ENCODE data around the gene TTC39B. TPM values are rescaled to one million over a fixed set of nuclear protein-coding genes. Genes with fewer than 3 reads are reported as not detected.

The TTC39B gene
- total RNA-seq, 1 donor from 2014 or later = 3.2 TPM

DNA sequence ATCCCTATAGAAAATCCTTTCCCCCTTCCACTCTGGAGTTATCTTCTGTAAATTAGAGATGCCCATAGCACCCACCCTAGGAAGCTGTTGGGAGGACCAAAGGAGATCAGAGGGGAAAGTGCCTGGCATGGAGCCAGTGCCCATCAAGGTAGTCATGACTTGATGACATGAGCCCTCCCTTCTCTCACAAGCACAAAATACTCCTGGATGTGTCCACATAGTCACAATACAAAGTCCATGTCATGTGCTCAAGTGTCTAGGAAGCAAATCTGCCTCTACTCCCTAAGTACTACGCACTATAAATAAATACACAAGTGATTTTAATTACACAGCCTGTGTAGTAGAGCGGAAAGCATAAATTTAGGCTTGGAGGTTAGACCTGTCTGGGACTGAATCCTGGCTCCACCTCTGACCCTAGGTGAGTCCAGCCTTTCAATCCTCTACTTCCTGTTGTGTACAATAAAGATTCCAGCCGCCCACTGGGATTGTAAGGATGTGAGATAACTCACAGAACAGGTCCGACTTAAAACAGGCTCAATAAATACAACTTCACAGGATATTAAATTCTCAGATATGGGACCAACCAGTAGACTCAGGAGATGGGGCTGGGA lies 30.6 kb downstream of the TTC39B start:
- no peak for DNase-seq (ENCODE audit: low spot score)
- intact Hi-C loops (cut with DNase I) = loop anchor here (5.0 kb wide), 1 partner anchor 336 kb away; no protein-coding TSS in a partner anchor

- DNase-seq (ENCODE audit: low spot score) = no peak
Measured at GRCh38 chr9:15274425-15274824, 32.6 kb downstream of the TTC39B start.

DNA sequence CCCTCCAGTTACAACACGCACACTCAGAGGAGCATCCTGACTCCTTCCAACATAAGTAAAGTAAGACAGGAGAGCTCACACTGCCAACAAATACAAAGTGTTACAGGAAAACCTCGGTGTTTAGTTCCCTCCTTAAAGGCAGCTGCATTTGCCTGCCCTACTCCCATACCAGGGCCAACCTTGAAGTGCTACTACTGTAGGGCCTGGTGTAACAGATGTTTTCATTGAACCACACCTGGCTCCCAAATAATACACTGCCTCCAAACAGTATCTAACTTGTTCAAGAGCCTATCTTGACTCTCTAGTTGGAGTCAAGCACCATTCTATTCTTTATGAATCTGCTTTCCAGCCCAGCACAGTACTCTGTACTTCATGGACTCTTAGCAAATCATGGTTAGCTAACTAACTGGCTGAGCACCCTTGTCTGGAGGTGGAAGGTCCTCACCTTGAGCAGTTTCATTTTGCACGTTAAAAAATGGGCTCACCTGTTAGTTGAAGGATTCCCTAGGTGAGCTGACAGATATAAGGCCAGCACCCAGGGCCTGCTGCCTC lies 34.6 kb downstream of the TTC39B start:
- DNase-seq (ENCODE audit: low spot score) = no peak
- intact Hi-C loops (cut with DNase I) = no loop called here

More at GRCh38 chr9:15274425-15274824, 32.6 kb downstream of the TTC39B start:
- intact Hi-C loops (cut with DNase I) = no loop called here

GRCh38 chr9:15271403-15271802 lies 35.6 kb downstream of the TTC39B start:
- no peak for DNase-seq (ENCODE audit: low spot score)
- intact Hi-C loops (cut with DNase I) = no loop called here

- intact Hi-C loops (cut with DNase I) = no loop called here
- no peak for DNase-seq (ENCODE audit: low spot score)
Measured at GRCh38 chr9:15268782-15269181, 38.2 kb downstream of the TTC39B start.

DNA sequence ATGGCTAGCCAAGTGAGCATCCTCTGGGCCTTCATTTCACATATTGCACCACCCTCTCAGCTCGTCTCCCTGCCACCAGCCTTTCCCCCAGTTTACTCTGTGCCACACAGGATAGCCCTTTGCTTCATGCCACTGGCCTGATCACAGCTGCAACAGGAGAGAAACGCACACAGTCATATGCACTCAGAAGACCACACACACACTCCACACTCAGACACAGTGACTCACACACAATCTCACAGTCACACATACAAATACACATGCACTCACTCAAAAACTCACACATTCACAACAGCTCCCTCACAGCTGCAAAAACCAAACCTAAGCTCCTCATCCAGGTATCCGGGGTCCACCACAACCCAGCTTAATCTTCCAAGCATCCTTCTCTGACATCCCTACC lies 38.7 kb downstream of the TTC39B start:
- no peak for DNase-seq (ENCODE audit: low spot score)
- intact Hi-C loops (cut with DNase I) = no loop called here

GRCh38 chr9:15264918-15265317 lies 42.1 kb downstream of the TTC39B start:
- no peak for DNase-seq (ENCODE audit: low spot score)
- intact Hi-C loops (cut with DNase I) = no loop called here

DNA sequence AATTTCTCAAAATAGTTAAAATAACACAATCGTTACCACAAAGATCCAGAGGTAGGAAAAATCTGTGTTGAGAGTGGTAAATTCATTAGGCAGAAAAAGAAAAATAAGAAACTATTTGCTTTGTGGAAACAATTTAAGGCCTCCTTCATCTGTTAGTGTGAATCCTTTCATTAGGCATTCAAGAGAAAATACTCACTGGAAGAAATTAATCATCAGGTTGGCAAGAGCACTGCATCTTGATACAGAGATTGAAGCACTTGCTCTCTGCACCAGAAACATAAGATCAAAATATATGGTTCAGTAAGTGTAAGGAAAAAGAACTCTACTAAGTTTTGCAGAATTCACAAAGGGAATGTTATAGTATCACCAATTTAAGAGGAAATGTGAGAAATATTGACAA lies 44.4 kb downstream of the TTC39B start:
- DNase-seq (ENCODE audit: low spot score) = no peak
- intact Hi-C loops (cut with DNase I) = no loop called here

DNA sequence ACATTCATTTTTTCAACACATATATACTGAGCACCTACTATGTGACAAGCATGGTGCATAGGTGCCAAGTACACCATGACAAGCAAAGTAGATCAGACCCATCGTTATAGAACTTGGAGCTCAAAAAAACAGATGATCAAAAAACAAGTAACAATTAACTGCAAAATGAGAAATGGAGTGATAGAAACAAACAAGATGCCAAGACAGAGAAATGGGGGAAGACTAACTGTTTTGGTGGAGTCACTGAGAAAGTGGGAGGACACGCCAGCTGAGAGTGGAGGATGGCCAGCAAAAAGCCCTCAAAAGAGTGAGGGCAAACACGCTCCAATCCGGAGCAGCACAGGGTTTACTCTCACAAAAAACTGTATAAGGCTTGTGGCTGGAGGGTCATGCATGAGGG lies 50.6 kb downstream of the TTC39B start:
- DNase-seq (ENCODE audit: low spot score) = no peak
- intact Hi-C loops (cut with DNase I) = no loop called here

DNA sequence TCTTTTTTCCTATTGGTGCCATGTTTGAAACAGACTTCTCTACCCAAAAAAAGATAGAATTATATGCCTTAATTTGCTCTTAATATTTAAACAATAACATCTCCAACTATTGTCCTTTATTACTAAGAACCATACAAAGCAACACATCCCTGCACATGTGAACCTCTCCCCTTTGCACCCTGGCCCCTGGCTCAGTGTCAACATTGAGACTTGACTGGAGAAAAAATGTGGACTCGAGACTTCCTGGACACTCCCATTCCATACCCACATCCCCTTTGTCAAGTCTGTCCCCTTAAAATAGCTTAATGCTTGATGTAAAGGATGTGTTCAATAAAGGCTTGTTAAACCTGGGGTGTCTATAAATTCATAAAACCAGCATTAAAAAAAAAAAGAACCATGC lies 53.2 kb downstream of the TTC39B start:
- DNase-seq (ENCODE audit: low spot score) = no peak
- intact Hi-C loops (cut with DNase I) = no loop called here

DNA sequence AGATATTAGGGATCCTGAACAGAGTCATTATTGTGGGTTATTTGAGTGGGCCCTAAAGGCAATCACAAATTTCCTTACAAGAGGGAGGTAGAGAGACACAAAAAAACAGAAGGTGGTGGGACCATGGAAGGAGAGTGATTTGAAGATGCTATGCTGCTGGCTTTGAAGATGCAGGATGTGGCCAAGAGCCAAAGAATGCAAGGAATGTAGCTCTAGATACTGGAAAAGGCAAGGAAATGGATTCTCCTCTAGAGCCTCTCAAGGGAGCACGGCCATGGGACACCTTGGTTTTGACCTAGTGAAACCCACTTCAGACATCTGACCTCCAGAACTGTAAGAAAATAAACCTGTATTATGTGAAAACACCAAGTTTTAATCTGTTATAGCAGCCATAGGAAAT lies 53.8 kb downstream of the TTC39B start:
- intact Hi-C loops (cut with DNase I) = no loop called here
- DNase-seq (ENCODE audit: low spot score) = no peak

- no peak for DNase-seq (ENCODE audit: low spot score)
- intact Hi-C loops (cut with DNase I) = no loop called here
Measured at GRCh38 chr9:15249981-15250380, 57.0 kb downstream of the TTC39B start.

GRCh38 chr9:15249042-15249818 lies 57.8 kb downstream of the TTC39B start:
- intact Hi-C loops (cut with DNase I) = no loop called here
- DNase-seq (ENCODE audit: low spot score) = no peak

GRCh38 chr9:15248621-15249020 lies 58.4 kb downstream of the TTC39B start:
- DNase-seq (ENCODE audit: low spot score) = no peak
- intact Hi-C loops (cut with DNase I) = no loop called here

DNA sequence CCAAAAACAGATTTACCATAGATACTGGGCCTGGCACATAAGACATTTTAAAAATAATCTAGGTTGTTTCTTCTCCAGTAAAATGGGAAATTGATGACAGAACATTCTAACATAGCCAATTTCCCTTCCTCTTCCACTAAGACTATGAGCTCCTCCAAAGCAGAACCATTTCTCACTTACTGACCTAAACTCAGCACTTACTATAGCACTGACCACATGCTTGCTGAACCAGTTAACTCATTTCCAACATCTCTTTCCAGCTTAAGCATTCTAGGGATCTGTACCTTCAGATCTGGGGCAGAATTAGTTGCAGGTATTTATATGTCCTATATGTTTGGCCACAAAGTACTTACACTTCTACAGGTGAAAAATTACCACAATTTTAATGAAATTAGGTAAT lies 58.9 kb downstream of the TTC39B start:
- DNase-seq (ENCODE audit: low spot score) = no peak
- intact Hi-C loops (cut with DNase I) = no loop called here

DNA sequence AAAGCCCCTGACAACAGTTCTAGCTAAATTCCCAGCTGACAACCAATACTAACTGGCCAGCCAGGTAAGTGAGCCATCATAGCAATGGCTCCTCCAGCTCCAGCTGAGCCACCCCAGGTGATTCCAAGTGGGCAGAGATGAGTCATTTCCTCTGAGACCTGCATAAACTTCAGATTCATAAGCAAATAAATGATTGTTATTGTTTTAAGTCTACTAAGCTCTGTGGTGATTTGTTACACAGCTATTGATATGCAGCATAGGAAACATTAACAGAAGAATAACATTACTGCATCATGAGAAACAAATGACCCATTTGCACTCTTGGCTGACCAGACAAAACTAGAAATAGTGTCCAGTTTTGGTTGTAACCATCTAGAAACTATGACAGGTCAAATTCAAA lies 60.3 kb downstream of the TTC39B start:
- no peak for DNase-seq (ENCODE audit: low spot score)
- intact Hi-C loops (cut with DNase I) = no loop called here

DNA sequence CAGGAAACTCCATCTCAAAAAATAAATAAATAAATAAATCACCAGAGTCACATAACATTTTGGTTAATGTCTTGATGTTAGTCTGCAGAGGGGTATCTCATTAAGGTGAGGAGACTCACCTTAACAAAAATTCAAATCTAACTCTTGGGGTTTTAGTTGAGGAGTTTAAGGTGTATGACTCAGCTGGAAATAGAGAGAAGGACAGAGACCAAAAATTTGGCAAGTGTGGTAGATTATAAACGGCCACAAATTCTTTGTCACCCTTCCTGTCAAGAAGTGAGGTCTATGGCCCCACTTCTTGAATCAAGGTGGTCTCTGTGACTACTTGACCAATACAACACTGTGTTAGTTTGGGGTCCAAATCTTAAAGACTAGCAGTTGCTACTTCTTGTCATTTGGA lies 60.8 kb downstream of the TTC39B start:
- no peak for DNase-seq (ENCODE audit: low spot score)
- intact Hi-C loops (cut with DNase I) = no loop called here

GRCh38 chr9:15244001-15244441 lies 63.0 kb downstream of the TTC39B start:
- intact Hi-C loops (cut with DNase I) = no loop called here
- no peak for DNase-seq (ENCODE audit: low spot score)

- intact Hi-C loops (cut with DNase I) = no loop called here
- no peak for DNase-seq (ENCODE audit: low spot score)
Measured at GRCh38 chr9:15243081-15243480, 63.9 kb downstream of the TTC39B start.

DNA sequence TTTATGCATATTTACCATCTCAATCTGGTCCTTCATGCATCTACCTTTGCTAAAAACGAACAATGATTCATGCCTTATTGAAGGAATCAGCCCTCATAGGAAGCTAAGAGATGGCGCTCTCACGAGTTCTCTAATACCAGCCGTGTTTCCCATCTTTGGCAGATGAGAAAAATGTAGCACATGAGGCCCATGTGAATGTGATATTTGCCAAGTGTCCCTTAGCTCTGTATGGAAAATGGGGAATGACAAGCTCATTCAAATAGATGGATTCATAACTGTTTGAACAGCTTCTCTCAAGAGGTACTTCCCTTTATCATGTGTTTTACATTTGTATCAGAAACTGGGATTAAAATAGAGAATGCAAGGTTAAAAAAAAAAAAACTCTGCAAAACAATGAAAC lies 66.1 kb downstream of the TTC39B start:
- intact Hi-C loops (cut with DNase I) = no loop called here
- DNase-seq (ENCODE audit: low spot score) = no peak

DNA sequence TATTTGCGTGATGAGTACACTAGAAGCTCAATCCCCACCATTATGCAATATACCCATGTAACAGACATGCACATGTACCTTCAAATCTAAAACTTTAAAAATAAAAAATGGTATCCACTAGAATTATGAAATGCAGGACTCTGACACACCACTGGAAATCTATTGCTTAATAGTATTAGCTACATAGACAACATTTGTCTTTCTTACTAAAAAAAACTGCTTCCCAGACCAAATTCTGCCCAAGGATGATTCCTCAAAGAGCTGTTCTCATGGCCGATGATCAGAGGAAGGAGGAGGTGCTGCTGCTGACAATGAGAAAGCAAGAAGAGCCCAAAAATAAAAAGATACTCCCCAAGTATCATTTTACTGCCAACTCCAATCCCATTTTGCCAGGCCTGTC lies 67.2 kb downstream of the TTC39B start:
- intact Hi-C loops (cut with DNase I) = no loop called here

More for the DNA sequence above, 67.2 kb downstream of the TTC39B start:
- no peak for DNase-seq (ENCODE audit: low spot score)

Data from cardiac septum (tissue), 1 donor.